GM21526 (cell line): Measurements from ENCODE around the gene SPATS2.
"Not testable (repeated sequence)": the region's sequence is repeated elsewhere in the genome, so short reads cannot be mapped to it uniquely, and the experiment has no call there.

Experiments
- ATAC-seq: cut with Tn5 transposase; IDR thresholded peaks from one replicate; pipeline ENCODE4 v1.9.1; 2021; ENCODE audit warnings: moderate library complexity; ENCODE audit not compliant: unreplicated experiment, low FRiP score

SPATS2 gene

GRCh38 chr12:49367381-49368239 is at the start of gene SPATS2:
TSS of gene SPATS2 (plus strand) at chr12:49367462. CDS start at chr12:49461013, 93,551 bp downstream.
- no peak for ATAC-seq

DNA sequence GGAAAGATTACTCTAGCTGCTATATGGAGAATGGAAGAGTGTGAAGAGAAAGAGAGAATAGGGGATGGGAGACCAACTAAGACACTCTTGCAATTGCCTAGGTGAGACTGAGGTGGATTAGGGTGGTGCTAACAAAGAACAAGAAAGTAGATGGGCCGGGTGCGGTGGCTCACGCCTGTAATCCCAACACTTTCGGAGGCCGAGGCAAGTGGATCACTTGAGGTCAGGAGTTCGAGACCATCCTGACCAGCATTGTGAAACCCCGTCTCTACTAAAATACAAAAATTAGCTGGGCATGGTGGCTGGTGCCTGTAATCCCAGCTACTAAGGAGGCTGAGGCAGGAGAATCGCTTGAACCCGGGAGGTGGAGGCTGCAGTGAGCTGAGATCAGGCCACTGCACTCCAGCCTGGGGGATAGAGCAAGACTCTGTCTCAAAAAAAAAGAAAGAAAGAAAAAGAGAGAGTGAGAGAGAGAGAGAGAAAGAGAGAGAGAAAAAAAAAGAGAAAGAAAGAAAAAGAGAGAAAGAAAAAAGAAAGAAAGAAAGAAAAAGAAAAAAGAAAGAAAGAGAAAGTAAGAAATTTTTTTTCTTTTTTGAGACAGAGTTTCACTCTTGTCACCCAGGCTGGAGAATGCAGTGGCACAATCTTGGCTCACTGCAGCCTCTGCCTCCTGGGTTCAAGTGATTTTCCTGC is 46.7 kb upstream of the SPATS2 start:
- not testable (repeated sequence) for ATAC-seq

DNA sequence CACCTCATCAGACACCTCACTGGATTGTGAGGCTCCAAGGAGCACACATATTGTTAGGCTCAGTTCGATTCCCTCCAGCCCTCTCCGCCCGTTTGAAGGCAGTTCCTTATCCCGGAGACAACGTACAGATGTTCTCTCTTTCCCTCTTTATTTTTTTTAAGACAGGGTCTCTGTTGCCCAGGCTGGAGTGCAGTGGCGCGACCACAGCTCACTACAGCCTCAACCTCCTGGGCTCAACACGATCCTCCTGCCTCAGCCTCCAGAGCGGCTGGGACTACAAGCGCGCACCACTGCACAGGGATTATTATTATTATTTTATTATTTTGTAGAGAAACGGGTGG is 44.9 kb upstream of the SPATS2 start:
- no peak for ATAC-seq

DNA sequence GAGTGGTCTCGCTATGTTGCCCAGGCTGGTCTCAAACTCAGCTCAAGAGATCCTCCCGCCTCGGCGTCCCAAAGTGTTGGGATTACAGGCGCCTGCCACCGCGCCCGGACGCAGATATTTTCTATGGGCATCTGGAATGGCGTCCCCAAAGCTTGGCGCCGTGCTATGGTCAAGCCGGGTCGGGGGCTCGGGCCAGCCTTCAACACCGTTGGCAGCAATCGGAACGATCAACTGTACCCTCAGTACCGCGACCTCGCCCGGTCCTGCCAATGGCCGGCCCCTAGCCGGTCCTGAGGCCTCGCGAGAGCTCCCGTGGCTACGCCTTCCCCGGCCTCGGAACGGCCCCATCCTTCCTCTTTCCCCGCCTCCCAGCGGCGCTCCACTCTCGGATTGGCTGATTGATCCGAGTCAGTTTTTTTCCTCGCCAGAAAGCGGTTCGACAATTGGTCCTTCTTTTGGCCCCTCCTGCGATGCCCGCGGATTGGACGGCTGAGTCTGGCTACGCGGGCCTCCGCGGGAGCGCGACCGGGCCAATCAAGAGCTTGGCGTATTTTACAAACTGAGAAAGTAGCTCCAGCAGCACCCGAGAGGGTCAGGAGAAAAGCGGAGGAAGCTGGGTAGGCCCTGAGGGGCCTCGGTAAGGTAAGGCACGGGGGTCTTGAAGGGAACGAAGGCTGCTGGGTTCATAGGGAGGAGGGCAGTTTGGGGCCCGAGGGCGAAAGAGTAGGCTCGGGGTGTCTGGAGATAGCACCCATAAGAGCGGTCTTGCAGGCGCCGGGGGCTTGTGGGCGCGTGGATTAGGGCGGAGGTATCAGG is 44.3 kb upstream of the SPATS2 start, which contains the start of gene TROAP:
TROAP (plus strand) TSS at position 548 of the 816 bp plus-strand sequence. CDS start 354 bp downstream, outside the sequence.
- peak; percentile 96 for ATAC-seq

- ATAC-seq: no peak
Observed at GRCh38 chr12:49323524-49324097, 43.7 kb upstream of the SPATS2 start.

- ATAC-seq: no peak
Observed at GRCh38 chr12:49325606-49326005, 41.7 kb upstream of the SPATS2 start.

- no peak for ATAC-seq
Observed at GRCh38 chr12:49327368-49327767, 39.9 kb upstream of the SPATS2 start.

DNA sequence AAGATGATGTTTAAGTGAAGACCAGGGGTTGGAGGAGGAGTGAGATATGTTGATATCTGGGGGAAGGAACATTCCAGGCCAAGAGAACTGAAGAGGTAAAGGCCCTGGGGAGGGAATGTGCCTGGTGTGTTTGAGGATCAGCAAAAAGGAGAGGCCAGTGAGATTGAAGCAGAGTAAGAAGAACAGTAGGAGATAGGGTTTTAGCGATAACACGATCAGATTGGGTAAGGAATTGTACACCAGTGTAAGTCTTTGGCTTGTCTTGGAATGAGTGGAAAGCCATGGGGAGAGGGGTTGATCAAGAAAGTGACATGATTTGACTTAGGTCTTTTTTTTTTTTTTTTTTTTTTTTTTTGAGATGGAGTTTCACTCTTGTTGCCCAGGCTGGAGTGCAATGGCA is 39.4 kb upstream of the SPATS2 start:
- no peak for ATAC-seq

GRCh38 chr12:49328816-49329215 is 38.4 kb upstream of the SPATS2 start:
- ATAC-seq: no peak

DNA sequence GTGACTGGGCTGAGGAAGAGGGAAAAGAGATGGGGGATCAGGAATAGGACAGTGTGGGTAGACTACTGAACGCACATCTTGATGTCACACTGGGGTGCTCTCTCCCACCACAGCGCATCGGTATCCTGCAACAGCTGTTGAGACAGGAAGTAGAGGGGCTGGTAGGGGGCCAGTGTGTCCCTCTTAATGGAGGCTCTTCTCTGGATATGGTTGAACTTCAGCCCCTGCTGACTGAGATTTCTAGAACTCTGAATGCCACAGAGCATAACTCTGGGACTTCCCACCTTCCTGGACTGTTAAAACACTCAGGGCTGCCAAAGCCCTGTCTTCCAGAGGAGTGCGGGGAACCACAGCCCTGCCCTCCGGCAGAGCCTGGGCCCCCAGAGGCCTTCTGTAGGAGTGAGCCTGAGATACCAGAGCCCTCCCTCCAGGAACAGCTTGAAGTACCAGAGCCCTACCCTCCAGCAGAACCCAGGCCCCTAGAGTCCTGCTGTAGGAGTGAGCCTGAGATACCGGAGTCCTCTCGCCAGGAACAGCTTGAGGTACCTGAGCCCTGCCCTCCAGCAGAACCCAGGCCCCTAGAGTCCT is 37.1 kb upstream of the SPATS2 start:
- no peak for ATAC-seq

GRCh38 chr12:49330631-49331379 is 36.5 kb upstream of the SPATS2 start:
- no peak for ATAC-seq

GRCh38 chr12:49331380-49332222 is 35.7 kb upstream of the SPATS2 start:
- ATAC-seq: no peak

DNA sequence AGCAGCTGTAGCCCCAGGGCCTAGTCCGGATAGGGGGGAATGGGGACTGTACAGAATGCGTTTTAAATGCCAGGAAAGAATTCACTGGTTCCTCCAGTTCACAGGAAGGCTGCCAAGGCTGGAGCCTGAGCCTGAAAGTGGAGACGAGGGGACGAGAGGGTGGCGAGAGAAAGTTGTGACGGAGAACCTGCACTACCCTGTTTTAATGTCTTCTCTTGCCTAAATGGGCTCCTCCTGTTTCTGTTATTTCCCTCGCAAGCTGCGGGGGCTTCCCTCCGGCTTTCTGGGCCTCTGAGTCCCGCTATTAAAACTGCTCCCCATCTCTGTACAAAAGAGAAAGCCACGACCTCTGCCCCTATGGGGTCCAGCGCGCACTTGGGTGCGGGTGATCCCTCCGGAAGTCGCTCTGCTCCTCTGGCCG is 34.8 kb upstream of the SPATS2 start:
- no peak for ATAC-seq

DNA sequence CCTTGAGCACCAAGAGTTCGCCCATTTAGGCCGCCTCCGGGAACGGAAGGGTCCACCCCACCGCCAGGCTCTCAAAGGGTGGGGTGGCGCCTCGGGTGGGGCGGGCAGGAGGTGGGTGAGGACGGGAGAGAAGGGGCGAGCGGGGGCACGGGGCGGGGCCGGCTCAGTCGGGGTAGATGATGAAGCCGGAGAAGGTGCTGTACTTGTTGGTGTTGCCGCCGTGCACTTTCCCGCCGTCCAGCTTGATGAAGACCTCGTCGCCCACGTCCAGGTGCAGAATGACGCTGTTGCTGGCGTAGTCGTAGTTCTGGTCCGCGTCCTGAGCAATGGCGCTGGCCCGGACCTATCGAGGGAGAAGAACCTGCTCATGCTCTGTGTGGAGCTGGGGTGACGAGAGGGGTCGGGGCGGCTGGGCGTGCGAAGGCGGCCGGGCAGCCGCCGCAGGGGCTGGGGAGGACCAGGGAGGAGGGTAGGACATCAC is 34.3 kb upstream of the SPATS2 start:
- ATAC-seq: no peak

DNA sequence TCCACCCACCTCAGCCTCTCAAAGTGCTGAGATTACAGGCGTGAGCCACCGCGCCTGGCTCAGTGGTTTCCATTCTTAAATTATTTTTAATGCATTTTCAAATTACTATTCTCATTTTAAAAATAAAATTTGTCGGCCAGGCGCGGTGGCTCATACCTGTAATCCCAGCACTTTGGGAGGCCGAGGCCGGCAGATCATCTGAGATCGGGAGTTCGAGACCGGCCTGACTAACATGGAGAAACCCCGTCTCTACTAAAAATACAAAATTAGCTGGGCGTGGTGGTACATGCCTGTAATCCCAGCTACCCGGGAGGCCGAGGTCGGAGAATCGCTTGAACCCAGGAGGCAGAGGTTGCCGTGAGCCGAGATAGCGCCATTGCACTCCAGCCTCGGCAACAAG is 33.5 kb upstream of the SPATS2 start:
- not testable (repeated sequence) for ATAC-seq

GRCh38 chr12:49334226-49334625 is 33.0 kb upstream of the SPATS2 start:
- ATAC-seq: no peak

- no peak for ATAC-seq
Observed at GRCh38 chr12:49334681-49335080, 32.6 kb upstream of the SPATS2 start.

- ATAC-seq: no peak
Observed at GRCh38 chr12:49335118-49335954, 31.9 kb upstream of the SPATS2 start.
